HG02571 (cell line): Measurements from ENCODE around the gene FAM186B.
"Not testable (repeated sequence)": the region's sequence is repeated elsewhere in the genome, so short reads cannot be mapped to it uniquely, and the experiment has no call there.

Experiments
- ATAC-seq: cut with Tn5 transposase; IDR thresholded peaks from one replicate; pipeline ENCODE4 v1.9.1; 2021; ENCODE audit warnings: mild to moderate bottlenecking, moderate library complexity; ENCODE audit not compliant: unreplicated experiment

Gene FAM186B

GRCh38 chr12:49605539-49605938, at the start of gene FAM186B:
Gene FAM186B, minus strand, starts transcription at chr12:49605639. Its CDS starts 162 bp downstream, at chr12:49605477.
- not testable (repeated sequence) for ATAC-seq

- ATAC-seq, result no peak
Measured at GRCh38 chr12:49654715-49655114, 49.3 kb upstream of the FAM186B start.

GRCh38 chr12:49652921-49653520, 47.6 kb upstream of the FAM186B start:
- no peak for ATAC-seq

- ATAC-seq, result no peak
Measured at GRCh38 chr12:49651855-49652254, 46.4 kb upstream of the FAM186B start.

GRCh38 chr12:49649892-49650291, 44.5 kb upstream of the FAM186B start:
- no peak for ATAC-seq

GRCh38 chr12:49649445-49649844, 44.0 kb upstream of the FAM186B start:
- no peak for ATAC-seq

- ATAC-seq, result no peak
Measured at GRCh38 chr12:49648712-49649003, 43.2 kb upstream of the FAM186B start.

GRCh38 chr12:49647827-49648711, 42.6 kb upstream of the FAM186B start:
- no peak for ATAC-seq

GRCh38 chr12:49646871-49647654, 41.6 kb upstream of the FAM186B start:
- ATAC-seq, result no peak

- ATAC-seq, result no peak
Measured at GRCh38 chr12:49646331-49646830, 40.9 kb upstream of the FAM186B start.

- ATAC-seq, result no peak
Measured at GRCh38 chr12:49645146-49646039, 40.0 kb upstream of the FAM186B start.

GRCh38 chr12:49644620-49644994, 39.2 kb upstream of the FAM186B start:
- ATAC-seq, result no peak

GRCh38 chr12:49643961-49644619, 38.7 kb upstream of the FAM186B start:
- no peak for ATAC-seq

GRCh38 chr12:49643135-49643534, 37.7 kb upstream of the FAM186B start:
- no peak for ATAC-seq

GRCh38 chr12:49642370-49642802, 36.9 kb upstream of the FAM186B start:
- ATAC-seq, result no peak

- ATAC-seq, result no peak
Measured at GRCh38 chr12:49641748-49642369, 36.4 kb upstream of the FAM186B start.

- ATAC-seq, result no peak
Measured at GRCh38 chr12:49636979-49637755, 31.7 kb upstream of the FAM186B start.

- ATAC-seq, result no peak
Measured at GRCh38 chr12:49636574-49636973, 31.1 kb upstream of the FAM186B start.

GRCh38 chr12:49635656-49636055, 30.2 kb upstream of the FAM186B start:
- no peak for ATAC-seq
